HepG2 (cell line): ENCODE results near the gene SVOP. TPM values are rescaled to one million over a fixed set of nuclear protein-coding genes. Genes with fewer than 3 reads are reported as not detected.

Experiments used
- ATAC-seq: fragments of 200-7000 bp; cut with Tn5 transposase; 3 replicates; pipeline ENCODE4 v1.9.1; 2020; ENCODE audit warnings: mild to moderate bottlenecking, moderate library complexity
- BruUV-seq: library from RNA; stranded (reverse); fragments of 400-500 nt; replicated peaks from 2 replicates; lab custom pipeline; 2021; lab: Mats Ljungman, UMichigan
- CTCF ChIA-PET: fragments of 300-600 bp; formaldehyde crosslinking; extraction: SDS; loops from one replicate; lab custom pipeline; 2021; ENCODE audit warnings: low total read pairs, inconsistent platforms, low intra/inter-chr PET ratio; lab: Yijun Ruan, JAX
- POLR2A ChIA-PET: fragments of 350-600 bp; sonication (Branson Sonifier 250); formaldehyde crosslinking; loops from one replicate; lab custom pipeline; 2020; ENCODE audit warnings: antibody characterized with exemption, inconsistent platforms; lab: Yijun Ruan, JAX
- DNase-seq: peaks from one replicate; pipeline ENCODE4 v3.0.0-alpha.2; 2015; ENCODE audit warnings: low spot score
- FAIRE-seq: peaks from 3 replicates; lab custom pipeline; 2011; peaks lifted over from hg19 to GRCh38; lab: Jason Lieb, UNC
- H2AFZ ChIP-seq: one replicate; pipeline ENCODE4 v1.6.1; 2011; ENCODE audit warnings: low read length, inconsistent platforms
- H3K27ac ChIP-seq: fragments of 300-600 bp; 3 replicates; pipeline ENCODE4 v1.8.0; 2011; ENCODE audit warnings: mixed run types, mild to moderate bottlenecking, mixed read lengths, low read length, inconsistent platforms; ENCODE audit not compliant: insufficient read depth; ENCODE audit errors: extremely low read length
- H3K27me3 ChIP-seq, 2 experiments: fragments of 200-600 bp in 1 of 2; 2 replicates in 1 of 2; 3 replicates in 1 of 2; pipeline versions ENCODE4 v1.6.0 to v1.8.0; 2011; ENCODE audit warnings: low read length in 2 of 2, mild to moderate bottlenecking in 2 of 2, moderate library complexity in 2 of 2, inconsistent platforms in 1 of 2; ENCODE audit not compliant: insufficient read depth in 2 of 2, control insufficient read depth in 1 of 2
- H3K36me3 ChIP-seq, 2 experiments: fragments of 200-600 bp in 1 of 2; replicated peaks in 1 of 2; 2 replicates in 1 of 2; 3 replicates in 1 of 2; pipeline versions ENCODE4 v1.5.1 to v1.8.0; 2011; ENCODE audit warnings: low read length in 2 of 2, inconsistent platforms in 1 of 2; ENCODE audit not compliant: insufficient read depth in 2 of 2, control insufficient read depth in 1 of 2
- H3K4me1 ChIP-seq: 2 replicates; pipeline ENCODE4 v1.5.1; 2012; ENCODE audit warnings: low read length, inconsistent platforms; ENCODE audit not compliant: insufficient read depth
- H3K4me2 ChIP-seq: 2 replicates; pipeline ENCODE4 v1.6.0; 2011; ENCODE audit warnings: low read depth, low read length, inconsistent platforms
- H3K4me3 ChIP-seq, 3 experiments: fragments of 200-600 bp in 1 of 3; sonication (generic), shearing (Covaris generic) in 1 of 3; replicated peaks in 1 of 3; 2 replicates each; pipeline ENCODE4 v1.5.1; 2011 to 2016; ENCODE audit warnings: low read length in 3 of 3, inconsistent platforms in 2 of 3, low read depth in 2 of 3, mild to moderate bottlenecking in 2 of 3, control low read depth in 1 of 3, mixed read lengths in 1 of 3; ENCODE audit not compliant: insufficient read depth in 1 of 3
- H3K79me2 ChIP-seq: one replicate; pipeline ENCODE4 v1.6.1; 2011; ENCODE audit warnings: low read length, inconsistent platforms; ENCODE audit not compliant: insufficient read depth
- H3K9ac ChIP-seq: 2 replicates; pipeline ENCODE4 v1.6.0; 2011; ENCODE audit warnings: mild to moderate bottlenecking, low read depth, low read length, inconsistent platforms; ENCODE audit not compliant: insufficient read depth
- H3K9me3 ChIP-seq: 2 replicates; pipeline ENCODE4 v1.5.1; 2012; ENCODE audit warnings: mild to moderate bottlenecking, low read length
- H4K20me1 ChIP-seq: 2 replicates; pipeline ENCODE4 v1.6.0; 2011; ENCODE audit warnings: inconsistent platforms, mild to moderate bottlenecking, low read length, moderate library complexity; ENCODE audit not compliant: insufficient read depth
- ARNT ChIP-seq: fragments of 450-650 bp; IDR thresholded peaks from 2 replicates; pipeline ENCODE4 v1.6.1; 2017
- DBP ChIP-seq: sonication (generic); formaldehyde crosslinking; IDR thresholded peaks from 2 replicates; pipeline ENCODE4 v1.4.0; 2020; ENCODE audit warnings: missing genetic modification reagents; ENCODE audit errors: not compliant biosample characterization
- HOXA3 ChIP-seq: sonication (generic); formaldehyde crosslinking; IDR thresholded peaks from 2 replicates; pipeline ENCODE4 v1.5.0; 2020; ENCODE audit warnings: missing genetic modification reagents
- NCOA1 ChIP-seq: sonication (generic); formaldehyde crosslinking; IDR thresholded peaks from 2 replicates; pipeline ENCODE4 v1.9.0; 2021; ENCODE audit warnings: missing genetic modification reagents
- TFAP4 ChIP-seq: sonication (generic); IDR thresholded peaks from 2 replicates; pipeline ENCODE4 v1.6.1; 2016; ENCODE audit warnings: low read depth, borderline replicate concordance
- ZNF101 ChIP-seq: sonication (generic); formaldehyde crosslinking; IDR thresholded peaks from 2 replicates; pipeline ENCODE4 v1.4.0; 2020; ENCODE audit warnings: mild to moderate bottlenecking, low read depth, missing genetic modification reagents, borderline replicate concordance
- ZNF225 ChIP-seq: sonication (generic); formaldehyde crosslinking; IDR thresholded peaks from 2 replicates; pipeline ENCODE4 v1.4.0; 2020; ENCODE audit warnings: mild to moderate bottlenecking, missing genetic modification reagents
- ZNF30 ChIP-seq: sonication (generic); formaldehyde crosslinking; IDR thresholded peaks from 2 replicates; pipeline ENCODE4 v1.5.0; 2020; ENCODE audit warnings: mild to moderate bottlenecking, missing genetic modification reagents
- ZNF510 ChIP-seq: sonication (generic); formaldehyde crosslinking; IDR thresholded peaks from 2 replicates; pipeline ENCODE4 v1.4.0; 2020; ENCODE audit warnings: low read depth, mild to moderate bottlenecking, missing genetic modification reagents
- ZNF619 ChIP-seq: sonication (generic); formaldehyde crosslinking; IDR thresholded peaks from 2 replicates; pipeline ENCODE4 v1.4.0; 2020; ENCODE audit warnings: mild to moderate bottlenecking, missing genetic modification reagents
- ZNF766 ChIP-seq: sonication (generic); formaldehyde crosslinking; IDR thresholded peaks from 2 replicates; pipeline ENCODE4 v1.5.0; 2020; ENCODE audit warnings: missing genetic modification reagents, borderline replicate concordance
- WGBS: methylation state at CpG from one replicate; pipeline ENCODE4 v1.1.6; 2017; ENCODE audit warnings: low lambda C conversion rate; 5-methylcytosine and 5-hydroxymethylcytosine counted together
- in situ Hi-C: cut with HindIII; loops from 2 replicates; pipeline ENCODE4 v1.10.0; 2017; ENCODE audit warnings: low pct_unique_long_range_greater_than_20kb; ENCODE audit not compliant: extremely low pct_ligation_motif_present
- intact Hi-C: fragments of 100-400 bp; cut with micrococcal nuclease; formaldehyde crosslinking; loops from one replicate; pipeline ENCODE4 v1.10.0; 2022; ENCODE audit not compliant: unreplicated experiment
- polyA plus RNA-seq, 8 experiments: library from polyadenylated mRNA; depleted of rRNA in 3 of 8; stranded (reverse) in 7 of 8; unstranded in 1 of 8; fragments of >200 nt; fragmentation: Illumina TruSeq in 4 of 8; extraction: Trizol in 4 of 8; gene quantifications; 2 replicates each; pipeline versions ENCODE4 v1.2.1 to v1.2.3, GENCODE V29; 2011 to 2016; ENCODE audit warnings: low read depth in 4 of 8, missing spikeins in 1 of 8, mixed read lengths in 1 of 8; ENCODE audit not compliant: insufficient read depth in 1 of 8
- total RNA-seq, 5 experiments: library from RNA; depleted of rRNA; stranded (reverse); fragments of >200 nt; fragmentation: Illumina TruSeq; extraction: Trizol; gene quantifications; 2 replicates each; pipeline ENCODE4 v1.2.3, GENCODE V29; 2016; ENCODE audit warnings: low read depth in 1 of 5

SVOP gene
- total and polyA plus RNA-seq, 2 of the 13 experiments (the other 11 are each of a cell fraction or from before 2014, with no cell fraction given) = not detected

GRCh38 chr12:108955225-108955835 is 65.5 kb downstream of the SVOP start:
- in situ Hi-C loops (no loop called here), intact Hi-C loops (loop anchor here (10.0 kb wide), 1 partner anchor 151 kb away; no protein-coding TSS in a partner anchor)
- Histone ChIP-seq H3K27me3 (no peaks in the 10 kb centered on the region), H4K20me1 (no peaks in the 10 kb centered on the region), H3K27ac (no peak overlapping the region), H3K9me3 (no peaks in the 10 kb centered on the region), H3K4me2 (no peak overlapping the region), H3K4me3 (no peak overlapping the region), H2AFZ (no peak overlapping the region), H3K4me1 (peaks cover 12% of the 10 kb centered on the region), H3K79me2 (no peaks in the 10 kb centered on the region), H3K9ac (no peak overlapping the region), H3K36me3 (no peaks in the 10 kb centered on the region)
- ATAC-seq (no peak), FAIRE-seq (no peak), DNase-seq (peak; percentile 7)
- no peak for TF ChIP-seq NCOA1 (CRISPR knock-in tag)
- TF ChIP-seq ZNF766 (CRISPR knock-in tag) = no peak
- no peak for TF ChIP-seq ZNF619 (CRISPR knock-in tag)
- TF ChIP-seq ZNF101 (CRISPR knock-in tag) = no peak
- no peak for TF ChIP-seq ARNT
- TF ChIP-seq TFAP4 = no peak
- no peak for TF ChIP-seq HOXA3
- no peak for TF ChIP-seq DBP (CRISPR knock-in tag)
- TF ChIP-seq ZNF225 (CRISPR knock-in tag) = no peak
- TF ChIP-seq ZNF30 (CRISPR knock-in tag) = no peak
- no peak for TF ChIP-seq ZNF510 (CRISPR knock-in tag)
- BruUV-seq = no TSS peak
- WGBS = 20% methylated on average over 6 of the region's 6 CpGs
- ChIA-PET CTCF (no interaction called here), POLR2A (no interaction called here)
